ENCODE data around the gene ACSM3. TPM values are rescaled to one million over a fixed set of nuclear protein-coding genes. Genes with fewer than 3 reads are reported as not detected.

ACSM3 gene
- total and polyA plus RNA-seq, 9 of the 15 experiments (the other 6 are each of a cell fraction or from before 2014, with no cell fraction given): 112 to 420 (median 182) TPM

DNA sequence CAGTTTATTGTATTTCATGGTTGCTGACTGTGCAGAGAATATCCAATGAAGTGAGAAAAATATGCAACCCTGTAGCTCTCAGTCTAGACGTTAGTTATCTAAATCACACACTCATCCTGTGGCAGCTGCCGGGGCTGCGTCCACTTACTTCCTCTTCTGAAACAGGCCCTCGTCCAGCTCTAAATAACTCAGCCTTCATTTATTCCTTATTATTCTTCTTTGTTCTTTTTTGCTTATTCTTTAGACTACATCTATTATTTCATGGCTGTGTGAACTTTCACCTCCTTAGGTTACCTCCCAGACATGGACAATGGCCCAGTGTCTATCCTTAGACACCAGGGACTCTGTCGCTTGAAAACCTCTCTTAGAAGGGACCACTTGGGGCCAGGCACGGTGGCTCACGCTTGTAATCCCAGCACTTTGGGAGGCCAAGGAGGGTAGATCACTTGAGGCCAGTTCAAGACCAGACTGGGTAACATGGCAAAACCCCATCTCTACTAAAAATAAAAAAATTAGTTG lies 18.8 kb upstream of the ACSM3 start (continued):
- TF ChIP-seq FOXP1 (CRISPR knock-in tag; IDR thresholded peaks at IDR 0.05) (no peak), KDM4B (IDR thresholded peaks at IDR 0.05; ENCODE audit: borderline replicate concordance in 2 of 2, low read depth in 1 of 2) (no peak), TRIM28 (IDR thresholded peaks at IDR 0.05) (no peak), PCBP2 (IDR thresholded peaks at IDR 0.05; ENCODE audit: low read depth, low read length, poor library complexity, severe bottlenecking) (no peak), SRSF7 (optimal IDR thresholded peaks at IDR 0.05; ENCODE audit: low read depth, low read length) (no peak), CBX8 (IDR thresholded peaks at IDR 0.05; ENCODE audit: borderline replicate concordance, extremely low read depth, low read depth, low read length, poor library complexity, severe bottlenecking) (no peak), HMG20A (CRISPR knock-in tag; conservative IDR thresholded peaks at IDR 0.05) (no peak), ZNF76 (CRISPR knock-in tag; IDR thresholded peaks at IDR 0.05; ENCODE audit: borderline replicate concordance) (0 out of 2 replicates have a peak, but pooled peaks have one; percentile 63), ZNF57 (CRISPR knock-in tag; IDR thresholded peaks at IDR 0.05) (peak; percentile 68; the same call in 1 of the 2 replicates), CTBP1 (IDR thresholded peaks at IDR 0.05; ENCODE audit: borderline replicate concordance) (0 out of 2 replicates have a peak, but pooled peaks have one; percentile 39), FIP1L1 (IDR thresholded peaks at IDR 0.05; ENCODE audit: low read depth, low read length, poor library complexity, severe bottlenecking) (no peak), GABPA (tag; conservative IDR thresholded peaks at IDR 0.05; ENCODE audit: low read depth) (peak; percentile 48; the same call in 1 of the 2 replicates), POLR2B (IDR thresholded peaks at IDR 0.05; ENCODE audit: low read depth, partially characterized antibody) (no peak)
- TF ChIP-seq, protein P1, sequence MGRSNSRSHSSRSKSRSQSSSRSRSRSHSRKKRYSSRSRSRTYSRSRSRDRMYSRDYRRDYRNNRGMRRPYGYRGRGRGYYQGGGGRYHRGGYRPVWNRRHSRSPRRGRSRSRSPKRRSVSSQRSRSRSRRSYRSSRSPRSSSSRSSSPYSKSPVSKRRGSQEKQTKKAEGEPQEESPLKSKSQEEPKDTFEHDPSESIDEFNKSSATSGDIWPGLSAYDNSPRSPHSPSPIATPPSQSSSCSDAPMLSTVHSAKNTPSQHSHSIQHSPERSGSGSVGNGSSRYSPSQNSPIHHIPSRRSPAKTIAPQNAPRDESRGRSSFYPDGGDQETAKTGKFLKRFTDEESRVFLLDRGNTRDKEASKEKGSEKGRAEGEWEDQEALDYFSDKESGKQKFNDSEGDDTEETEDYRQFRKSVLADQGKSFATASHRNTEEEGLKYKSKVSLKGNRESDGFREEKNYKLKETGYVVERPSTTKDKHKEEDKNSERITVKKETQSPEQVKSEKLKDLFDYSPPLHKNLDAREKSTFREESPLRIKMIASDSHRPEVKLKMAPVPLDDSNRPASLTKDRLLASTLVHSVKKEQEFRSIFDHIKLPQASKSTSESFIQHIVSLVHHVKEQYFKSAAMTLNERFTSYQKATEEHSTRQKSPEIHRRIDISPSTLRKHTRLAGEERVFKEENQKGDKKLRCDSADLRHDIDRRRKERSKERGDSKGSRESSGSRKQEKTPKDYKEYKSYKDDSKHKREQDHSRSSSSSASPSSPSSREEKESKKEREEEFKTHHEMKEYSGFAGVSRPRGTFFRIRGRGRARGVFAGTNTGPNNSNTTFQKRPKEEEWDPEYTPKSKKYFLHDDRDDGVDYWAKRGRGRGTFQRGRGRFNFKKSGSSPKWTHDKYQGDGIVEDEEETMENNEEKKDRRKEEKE (IDR thresholded peaks at IDR 0.05; ENCODE audit: borderline replicate concordance in 1 of 2, control insufficient read depth in 1 of 2, low read depth in 2 of 2, low read length in 1 of 2): no peak
- TF ChIP-seq, protein P2, sequence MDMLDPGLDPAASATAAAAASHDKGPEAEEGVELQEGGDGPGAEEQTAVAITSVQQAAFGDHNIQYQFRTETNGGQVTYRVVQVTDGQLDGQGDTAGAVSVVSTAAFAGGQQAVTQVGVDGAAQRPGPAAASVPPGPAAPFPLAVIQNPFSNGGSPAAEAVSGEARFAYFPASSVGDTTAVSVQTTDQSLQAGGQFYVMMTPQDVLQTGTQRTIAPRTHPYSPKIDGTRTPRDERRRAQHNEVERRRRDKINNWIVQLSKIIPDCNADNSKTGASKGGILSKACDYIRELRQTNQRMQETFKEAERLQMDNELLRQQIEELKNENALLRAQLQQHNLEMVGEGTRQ (CRISPR knock-in tag; IDR thresholded peaks at IDR 0.05): no peak
- TF ChIP-seq, protein P3, sequence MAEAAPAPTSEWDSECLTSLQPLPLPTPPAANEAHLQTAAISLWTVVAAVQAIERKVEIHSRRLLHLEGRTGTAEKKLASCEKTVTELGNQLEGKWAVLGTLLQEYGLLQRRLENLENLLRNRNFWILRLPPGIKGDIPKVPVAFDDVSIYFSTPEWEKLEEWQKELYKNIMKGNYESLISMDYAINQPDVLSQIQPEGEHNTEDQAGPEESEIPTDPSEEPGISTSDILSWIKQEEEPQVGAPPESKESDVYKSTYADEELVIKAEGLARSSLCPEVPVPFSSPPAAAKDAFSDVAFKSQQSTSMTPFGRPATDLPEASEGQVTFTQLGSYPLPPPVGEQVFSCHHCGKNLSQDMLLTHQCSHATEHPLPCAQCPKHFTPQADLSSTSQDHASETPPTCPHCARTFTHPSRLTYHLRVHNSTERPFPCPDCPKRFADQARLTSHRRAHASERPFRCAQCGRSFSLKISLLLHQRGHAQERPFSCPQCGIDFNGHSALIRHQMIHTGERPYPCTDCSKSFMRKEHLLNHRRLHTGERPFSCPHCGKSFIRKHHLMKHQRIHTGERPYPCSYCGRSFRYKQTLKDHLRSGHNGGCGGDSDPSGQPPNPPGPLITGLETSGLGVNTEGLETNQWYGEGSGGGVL (CRISPR knock-in tag; IDR thresholded peaks at IDR 0.05): no peak
- TF ChIP-seq, protein P4, sequence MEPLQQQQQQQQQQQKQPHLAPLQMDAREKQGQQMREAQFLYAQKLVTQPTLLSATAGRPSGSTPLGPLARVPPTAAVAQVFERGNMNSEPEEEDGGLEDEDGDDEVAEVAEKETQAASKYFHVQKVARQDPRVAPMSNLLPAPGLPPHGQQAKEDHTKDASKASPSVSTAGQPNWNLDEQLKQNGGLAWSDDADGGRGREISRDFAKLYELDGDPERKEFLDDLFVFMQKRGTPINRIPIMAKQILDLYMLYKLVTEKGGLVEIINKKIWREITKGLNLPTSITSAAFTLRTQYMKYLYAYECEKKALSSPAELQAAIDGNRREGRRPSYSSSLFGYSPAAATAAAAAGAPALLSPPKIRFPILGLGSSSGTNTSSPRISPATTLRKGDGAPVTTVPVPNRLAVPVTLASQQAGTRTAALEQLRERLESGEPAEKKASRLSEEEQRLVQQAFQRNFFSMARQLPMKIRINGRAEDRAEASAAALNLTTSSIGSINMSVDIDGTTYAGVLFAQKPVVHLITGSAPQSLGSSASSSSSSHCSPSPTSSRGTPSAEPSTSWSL (CRISPR knock-in tag; IDR thresholded peaks at IDR 0.05; ENCODE audit: borderline replicate concordance): no peak
- TF ChIP-seq, protein P5, sequence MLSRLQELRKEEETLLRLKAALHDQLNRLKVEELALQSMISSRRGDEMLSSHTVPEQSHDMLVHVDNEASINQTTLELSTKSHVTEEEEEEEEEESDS (CRISPR knock-in tag; IDR thresholded peaks at IDR 0.05): no peak

Data from K562 (cell line).